RPMI7951 (cell line): ENCODE measurements around the gene GPR17. TPM values are rescaled to one million over a fixed set of nuclear protein-coding genes. Genes with fewer than 3 reads are reported as not detected.

ENCODE experiments used
- DNase-seq: peaks from one replicate; pipeline ENCODE4 v3.0.0-alpha.2; 2012; ENCODE audit warnings: low read depth
- total RNA-seq: library from RNA; depleted of rRNA; stranded (reverse); fragments of >200 nt; shearing (Covaris generic); gene quantifications from 2 replicates; pipeline ENCODE4 v1.2.3, GENCODE V29; 2014

The GPR17 gene
- total RNA-seq, 1 experiment from 2014 or later = 0.84 TPM

DNA sequence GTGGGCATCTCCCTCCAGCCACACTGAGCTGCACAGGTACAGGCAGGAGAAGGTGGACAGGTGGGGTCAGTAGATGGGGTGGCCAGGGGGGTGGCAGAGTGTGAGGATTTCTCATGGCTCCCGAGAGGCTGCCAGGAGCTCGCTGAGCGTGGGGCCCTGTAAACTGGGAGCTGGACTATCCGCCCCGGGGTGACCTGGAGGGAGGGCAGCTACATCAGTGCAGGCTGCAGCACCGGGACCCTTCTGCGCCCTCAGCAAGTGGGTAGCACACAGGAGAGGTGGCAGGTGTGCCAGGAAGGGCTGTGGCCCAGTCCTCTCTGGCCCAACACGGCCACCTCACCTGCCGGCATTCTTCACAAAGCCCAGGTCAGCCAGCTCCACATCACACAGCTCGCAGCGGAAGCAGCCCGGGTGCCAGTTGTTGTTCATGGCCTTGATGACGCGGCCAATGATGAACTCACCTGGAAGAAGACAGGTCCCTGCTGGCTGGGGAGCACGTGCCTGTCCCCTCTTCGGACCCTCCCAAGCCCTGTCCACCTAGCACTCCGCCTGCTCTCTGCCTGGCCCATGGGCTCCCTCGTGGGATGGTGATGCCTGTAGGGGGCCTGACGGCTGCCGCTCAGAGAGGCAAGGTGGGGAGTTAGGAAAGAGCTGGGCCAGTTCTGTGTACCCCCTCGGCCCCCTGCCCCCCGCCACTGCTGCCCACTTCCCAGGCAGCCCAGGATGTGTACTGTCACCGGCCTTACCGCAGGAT, 8.3 kb downstream of the GPR17 start:
- DNase-seq = no peak

DNA sequence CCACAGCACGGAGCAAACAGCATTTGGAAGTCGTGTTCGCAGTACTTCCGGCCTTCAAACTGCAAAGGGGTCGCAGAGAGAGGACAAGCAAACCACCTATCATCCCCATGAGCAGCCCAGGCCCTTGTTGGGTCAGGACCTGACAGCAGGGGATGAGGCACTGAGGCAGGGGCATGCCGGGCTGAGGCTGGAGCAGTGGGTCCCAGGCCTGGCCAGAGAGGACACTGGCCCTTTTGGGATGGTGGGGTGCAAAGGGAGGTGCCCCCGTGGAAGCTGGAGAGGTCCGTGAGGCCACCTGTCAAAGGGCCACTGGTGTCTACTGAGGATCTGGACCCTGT, 8.9 kb downstream of the GPR17 start:
- DNase-seq = no peak

DNA sequence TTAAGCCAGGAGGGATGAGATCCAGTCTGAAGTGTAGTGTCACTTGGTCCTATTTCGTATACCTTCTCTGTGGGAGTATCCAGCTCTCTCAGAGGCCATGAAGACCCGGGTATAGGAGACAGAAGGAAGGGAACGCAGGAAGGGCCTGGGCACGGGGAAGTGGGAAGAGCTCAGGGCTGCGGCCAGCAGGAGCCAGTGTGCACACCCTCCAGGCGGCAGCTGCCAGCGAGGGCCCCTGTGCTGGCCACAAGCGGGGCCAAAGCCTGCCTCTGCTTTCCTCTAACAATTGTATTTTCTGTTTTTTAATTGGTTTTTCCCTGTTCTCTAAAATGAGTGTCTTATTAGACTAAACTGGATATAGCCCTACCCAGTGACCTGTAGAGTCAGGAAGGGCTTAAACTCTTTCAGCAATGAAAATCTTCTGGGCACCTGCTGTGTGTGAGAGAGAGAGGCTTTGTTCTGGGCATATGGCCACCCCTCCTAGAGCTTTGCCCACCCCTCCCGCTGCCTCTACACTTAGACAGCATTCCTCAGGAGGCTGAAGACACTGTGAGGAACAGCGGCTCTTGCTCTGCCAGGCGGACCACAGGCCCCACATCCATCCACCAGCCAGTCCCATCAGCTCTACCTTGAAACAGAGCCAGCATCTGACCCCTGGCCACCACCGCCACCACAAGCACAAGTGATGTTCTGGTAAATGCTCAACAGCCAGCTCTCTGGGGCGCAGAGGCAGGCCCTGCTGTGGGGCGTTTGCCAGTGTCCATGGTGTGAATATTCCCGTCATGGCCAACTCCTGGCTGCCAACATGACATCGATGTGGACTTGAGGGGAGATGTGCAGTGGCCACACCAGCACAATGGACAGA, 9.5 kb downstream of the GPR17 start:
- DNase-seq = no peak

DNA sequence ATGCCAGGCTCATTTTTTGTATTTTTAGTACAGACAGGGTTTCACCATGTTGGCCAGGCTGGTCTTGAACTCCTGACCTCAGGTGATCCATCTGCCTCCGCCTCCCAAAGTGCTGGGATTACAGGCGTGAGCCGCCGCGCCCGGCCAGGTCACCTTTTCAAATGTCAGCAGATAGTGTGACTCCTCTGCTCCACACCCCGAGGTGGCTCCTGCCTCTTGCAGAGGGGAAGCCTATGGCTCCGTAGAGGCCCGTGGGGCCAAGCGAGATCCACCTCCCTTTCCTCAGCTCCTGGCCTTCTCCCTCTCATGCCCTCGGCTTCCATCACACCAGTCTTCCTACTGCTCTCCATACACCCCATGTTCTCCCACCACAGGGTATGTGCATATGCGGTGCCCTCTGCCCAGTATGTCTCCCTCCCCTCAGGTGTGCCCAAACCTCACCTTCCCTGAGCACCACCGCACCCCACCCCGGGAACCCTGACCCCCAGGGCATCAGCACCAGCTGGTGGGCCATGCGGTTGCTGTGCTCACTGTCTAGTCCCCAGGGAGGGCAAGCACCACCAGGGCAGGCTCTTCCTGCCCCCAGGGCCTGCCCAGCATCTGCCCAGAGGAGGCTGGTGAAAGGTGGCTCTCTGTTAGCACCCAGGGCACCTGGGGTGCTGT, 10.7 kb downstream of the GPR17 start:
- no peak for DNase-seq

DNA sequence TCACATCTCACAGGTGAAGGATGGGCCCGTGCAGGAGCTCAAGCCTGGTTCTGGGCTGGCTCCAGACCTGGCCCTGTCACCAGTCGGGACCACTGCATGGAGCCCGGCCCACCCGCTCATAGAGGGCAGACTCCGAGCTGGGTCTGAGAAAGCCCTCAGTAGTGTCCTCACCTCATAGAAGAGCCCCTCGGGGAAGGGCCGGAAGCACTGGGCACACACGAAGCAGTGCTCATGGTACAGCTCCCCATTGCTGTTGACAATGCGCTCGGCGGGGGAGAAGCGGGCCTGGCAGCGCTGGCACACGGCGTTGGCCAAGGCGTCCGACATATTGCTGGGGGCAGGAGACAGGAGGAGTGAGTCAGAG, 11.3 kb downstream of the GPR17 start:
- no peak for DNase-seq

DNA sequence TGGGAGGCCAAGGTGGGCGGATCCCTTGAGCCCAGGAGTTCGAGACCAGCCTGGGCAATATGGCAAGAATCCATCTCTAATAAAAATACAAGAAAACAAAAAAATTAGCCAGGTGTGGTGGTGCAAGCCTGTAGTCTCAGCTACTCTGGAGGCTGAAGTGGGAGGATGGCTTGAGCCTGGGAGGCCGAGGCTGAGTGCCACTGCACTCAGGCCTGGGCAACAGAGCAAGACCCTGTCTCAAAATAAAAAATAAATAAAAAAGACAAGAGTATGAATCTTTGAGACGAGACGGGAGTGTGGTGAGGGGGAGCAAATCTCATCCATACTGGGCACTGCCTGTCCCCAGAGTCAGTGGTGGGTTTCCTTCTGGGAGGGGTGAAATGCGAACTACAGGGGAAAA, 12.2 kb downstream of the GPR17 start:
- DNase-seq = no peak

DNA sequence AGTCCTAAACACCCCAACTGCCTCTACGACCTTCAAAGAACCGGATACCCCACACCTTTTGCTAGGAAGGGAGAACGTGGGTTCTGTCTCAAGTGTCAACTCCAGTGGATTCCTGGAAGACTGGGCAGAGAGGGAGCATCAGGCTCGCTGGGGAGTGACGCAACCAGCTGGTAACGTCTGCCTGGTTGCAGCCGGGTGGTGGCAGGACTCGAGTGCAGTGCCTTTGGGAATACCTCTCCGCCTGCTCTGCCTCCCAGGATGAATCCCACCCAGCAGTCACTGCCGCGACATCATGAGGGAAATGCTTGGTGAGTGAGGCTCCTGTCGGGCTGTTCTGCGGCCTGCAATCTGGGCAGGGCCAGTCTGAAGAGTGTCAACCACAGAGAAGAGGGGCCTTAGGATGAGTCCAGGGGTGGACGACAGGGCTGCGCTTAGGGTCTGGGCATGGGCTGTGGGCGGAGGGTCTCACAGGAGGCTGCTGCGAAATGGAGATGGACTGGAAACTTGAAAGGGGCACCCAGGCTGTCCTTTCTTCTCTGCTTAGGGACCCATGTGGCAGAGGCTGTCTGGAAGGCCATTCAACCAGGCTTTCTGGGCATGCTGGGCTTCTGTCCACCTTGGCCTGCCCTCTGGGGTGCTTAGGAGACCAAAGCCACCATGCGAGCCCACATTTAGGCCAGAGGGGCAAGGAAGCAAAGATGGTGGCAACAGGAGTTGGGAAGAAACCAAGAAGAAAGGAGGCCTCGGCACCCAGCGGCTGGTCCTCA, 12.9 kb downstream of the GPR17 start:
- no peak for DNase-seq

DNA sequence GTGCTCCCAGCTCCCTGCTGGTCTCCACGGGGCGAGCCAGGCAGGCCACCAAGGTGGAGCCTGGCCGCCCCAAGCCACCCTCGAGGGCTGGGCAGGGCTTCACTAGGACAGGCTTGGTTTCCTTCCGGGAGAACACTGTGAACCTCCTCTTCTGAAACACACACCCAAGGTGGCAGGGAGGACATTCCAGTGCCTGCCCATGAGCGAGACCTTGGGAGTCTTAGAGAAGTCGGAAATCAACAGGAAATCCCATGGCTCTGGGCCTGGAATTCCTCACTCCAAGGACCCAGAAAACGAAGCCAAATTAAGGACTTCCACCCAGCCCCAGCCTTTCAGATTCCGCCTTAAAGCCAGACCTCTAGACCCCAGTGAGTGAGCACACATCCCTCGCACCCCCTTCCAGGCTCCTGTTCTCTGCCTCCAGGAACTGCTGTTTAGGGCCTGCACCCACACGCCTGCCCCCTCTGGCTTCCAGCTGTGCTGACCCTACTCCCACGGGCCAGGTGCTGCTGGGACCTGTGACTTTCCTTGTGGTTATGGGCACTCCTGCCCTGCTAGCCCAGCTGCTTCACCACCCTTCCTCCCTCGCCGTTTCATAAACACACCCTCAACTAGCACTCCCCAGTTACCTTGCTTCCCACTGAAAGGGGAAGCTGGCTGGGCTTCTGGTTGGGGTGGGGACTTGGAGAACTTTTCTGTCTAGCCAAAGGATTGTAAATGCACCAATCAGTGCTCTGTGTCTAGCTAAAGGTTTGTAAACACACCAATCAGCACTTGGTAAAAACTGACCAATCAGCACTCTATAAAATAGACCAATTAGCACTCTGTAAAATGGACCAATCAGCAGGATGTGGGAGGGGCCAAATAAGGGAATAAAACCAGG, 13.7 kb downstream of the GPR17 start:
- no peak for DNase-seq

DNA sequence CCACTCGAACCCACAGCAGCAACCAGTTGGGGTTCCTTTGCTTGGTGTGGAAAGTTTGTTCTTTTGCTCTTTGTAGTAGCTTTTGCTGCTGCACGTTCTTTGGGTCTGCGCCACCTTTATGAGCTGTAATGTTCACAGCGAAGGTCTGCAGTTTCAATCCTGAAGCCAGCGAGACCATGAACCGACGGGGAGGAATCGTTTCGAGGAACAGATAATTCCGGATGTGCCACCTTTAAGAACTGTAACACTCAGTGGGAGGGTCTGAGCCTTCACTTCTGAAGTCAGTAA, 14.3 kb downstream of the GPR17 start:
- DNase-seq = no peak

DNA sequence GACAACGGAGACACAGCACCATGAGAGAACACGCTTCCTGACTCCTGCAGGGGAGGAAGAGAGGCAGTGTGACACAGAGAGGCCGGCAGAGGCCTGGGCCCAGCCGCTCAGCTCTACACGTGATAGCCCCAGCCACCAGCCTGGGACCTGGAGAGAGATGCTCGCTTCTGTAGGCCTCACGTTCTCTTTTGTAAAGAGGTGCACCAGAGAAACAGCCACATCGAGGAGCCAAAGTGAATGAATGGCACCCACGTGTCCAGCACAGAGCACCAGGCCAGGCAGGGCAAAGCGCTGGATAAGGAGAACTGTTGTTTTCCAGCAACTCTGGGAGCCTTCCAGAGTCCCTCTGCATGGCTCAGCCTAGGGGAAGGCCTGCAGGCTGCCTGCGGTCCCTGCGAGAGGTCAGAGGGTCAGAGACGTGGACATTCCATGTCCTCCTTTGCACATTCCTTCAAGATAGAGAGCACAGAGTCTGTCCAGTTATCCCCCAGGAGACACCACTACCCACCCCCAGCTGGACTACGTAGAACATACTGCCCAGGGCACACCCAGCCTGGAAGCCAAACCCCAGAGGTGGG, 15.2 kb downstream of the GPR17 start:
- DNase-seq = no peak

DNA sequence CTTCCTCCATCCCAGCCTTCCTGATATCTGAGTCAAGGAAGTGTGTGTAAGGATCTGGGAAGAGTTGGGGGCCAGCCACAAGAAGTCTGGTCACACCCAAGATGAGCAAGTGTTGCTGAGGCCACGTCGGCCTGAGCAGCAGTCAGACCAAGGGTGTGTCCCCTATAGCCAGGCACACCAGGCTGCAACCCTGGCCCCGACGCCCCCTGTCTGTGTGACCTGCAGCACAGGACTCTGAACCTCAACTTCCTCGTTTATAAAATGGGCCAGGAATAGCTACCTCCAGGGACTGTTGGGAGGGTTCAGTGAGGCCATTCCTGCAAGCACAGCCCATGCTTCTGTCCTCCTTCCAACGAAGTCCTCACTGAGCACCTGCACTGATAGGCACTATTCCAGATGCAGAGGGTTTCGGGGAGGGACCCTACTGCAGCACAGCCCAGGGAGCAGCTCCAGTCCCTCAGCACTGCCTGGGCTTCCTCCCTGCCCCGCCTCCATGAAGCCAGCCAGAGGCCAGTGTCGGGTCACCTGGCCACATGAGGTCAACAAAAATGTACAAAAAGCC, 16.1 kb downstream of the GPR17 start:
- no peak for DNase-seq

DNA sequence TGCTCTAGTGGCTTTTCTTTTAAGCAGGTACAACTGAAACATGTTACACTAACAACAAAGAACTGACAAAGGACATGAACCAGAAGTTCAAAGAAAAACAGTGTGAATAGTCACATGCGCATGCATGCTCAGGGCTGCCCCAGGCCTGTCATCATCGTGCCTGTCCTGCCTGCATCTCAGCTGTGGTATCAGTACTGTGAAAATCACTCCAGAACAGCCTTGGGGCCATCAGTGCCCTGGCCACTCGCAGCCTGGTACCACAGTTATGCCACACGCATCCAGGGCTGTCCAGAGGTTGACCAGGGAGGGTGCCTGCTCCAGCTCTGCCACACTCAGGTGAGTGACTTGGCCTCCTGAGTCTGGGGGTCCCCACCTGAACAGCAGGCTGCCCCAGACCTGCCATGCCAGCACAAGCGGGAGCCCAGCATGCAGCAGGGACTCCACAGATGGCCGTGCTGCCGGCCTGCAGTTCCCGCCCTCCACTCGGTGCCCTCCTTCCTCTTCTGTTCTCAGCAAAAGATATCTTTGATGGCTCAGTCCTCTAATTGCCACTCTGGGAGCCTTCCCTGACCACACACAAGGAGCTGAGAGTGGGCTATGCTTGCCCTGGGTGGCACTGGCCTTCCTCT, 17.1 kb downstream of the GPR17 start:
- DNase-seq = no peak

DNA sequence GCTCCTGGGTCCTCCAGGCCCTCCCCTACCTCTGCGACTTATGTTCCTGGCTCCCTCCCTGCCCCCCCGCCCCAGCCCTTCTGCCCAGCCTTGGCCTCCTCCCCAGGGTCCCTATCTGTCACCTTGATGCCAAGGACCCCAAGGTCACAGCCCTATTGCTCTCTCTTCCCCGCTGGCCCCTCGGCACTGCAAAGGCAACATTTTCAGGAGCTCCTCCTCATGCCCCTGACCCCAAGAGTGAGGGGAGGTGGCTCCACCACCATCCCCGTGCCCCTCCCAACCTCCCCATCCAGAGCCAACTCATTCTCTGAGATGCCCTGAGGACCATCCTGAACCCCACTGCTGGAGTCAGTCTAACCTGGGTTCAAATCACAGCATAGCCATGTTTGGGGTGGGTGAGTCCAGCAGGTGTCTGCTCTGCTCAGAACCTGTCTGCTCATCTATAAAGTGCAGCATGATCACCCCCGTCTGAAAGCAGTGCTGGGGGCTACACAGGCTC, 17.7 kb downstream of the GPR17 start:
- DNase-seq = no peak

DNA sequence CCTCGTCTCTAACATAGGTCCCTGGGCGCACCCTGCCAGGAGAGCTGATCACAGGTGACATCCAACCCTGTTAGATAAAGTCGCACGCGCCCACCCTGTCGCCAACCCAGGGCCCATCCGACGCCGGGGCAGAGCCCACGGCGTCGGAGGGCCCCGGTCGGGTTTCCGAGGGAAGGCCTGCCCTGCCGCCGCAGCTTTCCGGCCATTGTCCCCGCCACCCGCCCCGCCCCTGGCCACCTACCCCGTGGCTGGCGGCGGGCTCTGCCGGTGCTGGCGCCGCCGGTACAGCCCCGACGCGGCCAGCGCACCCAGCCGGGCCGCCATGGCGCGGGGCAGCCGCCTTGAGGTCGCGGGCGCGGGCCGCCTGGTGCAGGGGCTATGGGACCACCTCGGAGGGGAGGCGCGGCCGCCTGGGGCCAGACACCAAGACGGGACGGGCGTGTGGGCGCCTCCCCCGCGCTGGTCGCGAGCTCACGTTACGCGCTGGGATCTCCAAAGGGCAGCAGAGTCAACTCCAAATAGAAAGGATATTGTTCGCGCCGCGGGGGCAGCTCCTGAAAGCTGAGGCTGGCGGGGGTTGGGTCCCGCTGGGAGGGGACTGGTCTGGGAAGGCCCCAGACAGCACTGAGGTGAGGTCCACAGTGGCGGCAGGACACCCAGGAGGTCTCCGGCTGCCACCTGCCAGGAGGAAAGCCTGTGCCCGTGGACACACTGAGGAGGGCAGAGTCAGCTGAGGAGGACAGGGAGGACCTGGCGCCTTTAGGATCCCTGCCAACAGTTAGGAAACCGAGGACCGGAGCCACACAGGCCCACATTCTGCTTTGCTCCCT, 18.3 kb downstream of the GPR17 start:
- DNase-seq = no peak

DNA sequence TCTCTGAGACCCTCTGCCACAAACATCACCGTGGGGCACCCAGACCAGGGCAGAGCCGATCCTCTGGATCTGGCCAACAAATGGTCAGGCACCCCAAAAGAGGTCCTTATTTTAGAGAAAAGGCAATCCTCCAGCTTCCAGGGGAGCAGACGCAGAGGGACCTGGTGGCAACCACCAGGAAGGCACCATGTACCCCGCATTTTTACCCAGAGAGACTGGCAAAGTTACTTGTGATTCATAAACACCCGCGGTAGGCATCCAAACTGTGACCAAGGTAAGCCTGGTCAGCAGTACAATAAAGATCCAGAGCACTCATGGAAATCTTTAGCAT, 18.9 kb downstream of the GPR17 start:
- no peak for DNase-seq

DNA sequence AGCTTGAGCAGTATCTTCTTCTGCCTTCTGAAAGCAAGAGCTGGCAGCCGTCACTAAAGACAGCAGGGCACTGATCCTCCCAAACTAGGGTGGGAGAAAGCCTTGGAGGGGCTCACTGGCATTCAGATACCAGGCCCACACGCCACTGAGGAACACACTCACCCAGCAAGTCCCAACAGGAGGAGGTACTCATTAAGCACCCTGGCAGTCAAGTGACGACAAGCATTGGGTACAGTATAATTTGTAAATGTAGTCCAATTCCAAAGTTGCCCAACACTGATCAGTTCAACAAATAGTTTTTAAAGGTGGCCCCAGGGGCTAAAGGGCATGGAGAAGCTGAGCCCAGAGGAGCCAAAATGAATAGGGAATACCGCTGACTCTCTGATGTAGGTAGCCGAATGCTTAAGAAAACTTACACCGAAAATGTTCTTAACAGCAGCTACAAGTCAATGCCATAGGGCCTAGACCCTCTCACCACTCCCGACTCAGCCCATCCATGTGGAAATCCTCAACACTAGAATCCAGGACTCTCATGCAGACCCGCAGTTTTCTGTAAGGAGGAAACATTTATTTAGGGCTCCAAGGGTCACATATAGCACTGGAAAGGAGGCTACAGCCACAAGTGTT, 19.4 kb downstream of the GPR17 start:
- no peak for DNase-seq

DNA sequence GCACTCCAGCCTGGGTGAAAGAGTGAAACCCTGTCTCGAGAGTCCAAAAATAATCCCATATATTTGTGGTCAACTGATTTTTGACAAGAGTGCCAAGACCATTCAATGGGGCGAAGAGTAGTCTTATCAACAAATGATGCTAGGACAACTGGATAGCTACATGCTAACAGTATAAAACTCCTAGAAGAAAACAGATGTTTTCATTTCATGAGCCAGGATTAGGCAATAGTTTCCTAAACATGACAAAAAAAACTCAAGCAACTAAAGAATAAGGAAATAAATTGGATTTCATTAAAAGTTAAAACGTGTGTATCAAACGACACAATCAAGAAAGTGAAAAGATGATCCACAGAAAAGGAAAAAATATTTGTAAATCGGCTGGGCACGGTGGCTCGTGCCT, 23.1 kb downstream of the GPR17 start:
- no peak for DNase-seq

DNA sequence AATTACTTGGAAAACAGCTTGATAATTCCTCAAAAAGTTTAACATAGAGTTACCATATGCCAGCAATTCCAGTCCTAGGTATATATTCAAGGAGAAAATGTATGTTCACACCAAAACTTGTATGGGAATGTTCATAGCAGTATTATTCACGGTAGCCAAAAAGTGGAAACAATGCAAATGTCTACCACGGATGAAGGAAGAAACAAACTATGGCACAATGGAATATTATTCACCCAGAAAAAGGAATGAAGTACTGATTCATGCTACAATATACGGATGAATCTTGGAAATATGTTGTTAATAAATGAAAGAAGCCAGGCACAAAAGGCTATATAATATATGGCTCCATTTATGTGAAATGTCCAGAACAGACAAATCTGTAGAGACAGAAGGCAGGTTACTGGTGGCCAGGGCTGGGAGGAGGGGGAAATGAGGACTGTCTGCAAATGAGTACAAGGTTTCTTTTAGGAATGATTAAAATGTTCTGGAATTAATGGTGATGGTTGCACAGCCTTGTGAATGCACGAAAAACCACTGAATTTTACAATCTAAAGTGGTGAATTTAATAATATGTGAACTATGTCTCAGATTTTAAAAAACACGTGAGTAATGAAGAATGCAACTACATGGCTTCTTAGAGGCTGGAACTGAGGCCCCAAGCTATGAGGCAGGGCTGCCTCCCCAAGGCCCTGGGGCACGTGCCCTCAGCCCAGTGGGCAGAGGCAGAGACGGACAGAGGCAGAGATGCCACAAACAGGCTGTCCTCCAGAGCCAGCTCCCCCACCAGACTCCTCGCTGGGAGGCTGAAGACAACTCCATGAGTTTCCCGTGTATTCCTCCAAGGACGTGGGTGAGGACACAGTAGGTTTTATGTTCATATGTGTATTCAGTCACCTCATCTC, 24.4 kb downstream of the GPR17 start:
- DNase-seq = no peak
